Fibroblast of mammary gland (primary cell): ENCODE data around the gene PFKM.
A peak's percentile ranks its signal among the peaks of the same experiment; 100 is the strongest.

Source experiments
- DNase-seq: peaks from one replicate; pipeline ENCODE4 v3.0.0-alpha.2; 2010; ENCODE audit warnings: low read depth
- H3K4me3 ChIP-seq: 2 replicates; pipeline ENCODE4 v1.5.1; 2011; ENCODE audit warnings: low read depth, mild to moderate bottlenecking, low read length, moderate library complexity; ENCODE audit not compliant: control insufficient read depth
- CTCF ChIP-seq: conservative IDR thresholded peaks from 2 replicates; pipeline ENCODE4 v1.5.1; 2011; ENCODE audit warnings: low read depth, low read length, inconsistent platforms; ENCODE audit not compliant: control insufficient read depth, insufficient read depth

PFKM gene

DNA sequence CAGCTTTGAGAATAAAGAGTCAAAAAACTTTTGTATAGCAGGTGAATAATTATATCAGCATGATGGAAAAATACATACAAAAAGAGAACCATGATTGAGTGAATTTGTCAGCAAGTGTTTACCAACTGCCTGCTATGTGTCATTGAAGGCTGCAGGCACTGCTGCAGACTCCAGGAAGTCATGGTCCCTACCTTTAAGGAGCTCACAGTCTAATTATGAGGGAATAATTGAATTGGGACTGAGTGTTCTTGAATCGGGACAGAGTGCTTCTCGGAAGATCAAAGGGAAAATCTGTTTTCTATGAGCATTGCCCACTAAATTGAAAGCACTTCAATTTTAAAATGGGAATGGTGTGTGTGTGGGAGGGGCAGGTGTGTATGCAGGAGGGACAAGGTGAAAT is 74.5 kb downstream of the PFKM start:
- TF ChIP-seq CTCF = no peak
- DNase-seq = no peak
- no peak overlapping the region for H3K4me3 ChIP-seq

DNA sequence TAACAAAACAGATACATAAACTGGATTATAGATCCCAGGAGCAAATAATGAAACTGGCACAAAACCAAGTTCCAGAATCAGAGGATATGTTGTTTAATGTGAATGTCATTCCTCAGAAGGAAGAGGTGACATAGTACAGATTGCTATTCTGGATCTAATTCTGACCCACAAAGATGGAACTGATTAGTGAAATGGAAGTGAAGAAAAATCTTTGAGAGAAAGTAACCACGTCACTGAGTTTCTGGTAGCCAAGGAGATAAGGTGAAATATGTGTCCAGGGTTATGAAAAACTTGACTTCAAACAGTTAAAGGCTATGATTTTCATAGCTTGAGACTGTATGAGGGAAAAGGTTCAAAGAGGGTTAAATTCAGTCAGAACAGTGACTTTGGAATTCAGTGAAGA is 75.6 kb downstream of the PFKM start:
- DNase-seq = peak; percentile 45
- no peak overlapping the region for H3K4me3 ChIP-seq
- TF ChIP-seq CTCF = no peak
